ENCODE measurements around the gene PHETA2. TPM values are rescaled to one million over a fixed set of nuclear protein-coding genes. Genes with fewer than 3 reads are reported as not detected.

PHETA2 gene
- total RNA-seq, 2 donors from 2014 or later, result 6.5 to 12.7 TPM

- H3K27me3 ChIP-seq, result no peaks in the 10 kb centered on the region
- H3K9me3 ChIP-seq, result no peaks in the 10 kb centered on the region
- no peak overlapping the region for H3K27ac ChIP-seq
- H3K36me3 ChIP-seq, result no peaks in the 10 kb centered on the region
- no peak for TF ChIP-seq CTCF (IDR thresholded peaks at IDR 0.05)
- no peak for DNase-seq (ENCODE audit: low spot score)
- peaks cover 0 to 55% of the 10 kb centered on the region in 2 donors for H3K4me1 ChIP-seq
- no peak overlapping the region for H3K4me3 ChIP-seq
Observed at GRCh38 chr22:42076764-42077485, 2.9 kb downstream of the PHETA2 start.

- Histone ChIP-seq H3K9me3 (no peaks in the 10 kb centered on the region), H3K4me1 (peaks cover 0 to 56% of the 10 kb centered on the region in 2 donors), H3K4me3 (no peak overlapping the region), H3K27me3 (no peaks in the 10 kb centered on the region), H3K27ac (peak overlapping the region; percentile 98), H3K36me3 (peaks cover 6% of the 10 kb centered on the region)
- DNase-seq (ENCODE audit: low spot score), result no peak
- TF ChIP-seq CTCF (IDR thresholded peaks at IDR 0.05), result no peak
Observed at GRCh38 chr22:42077486-42078125, 3.6 kb downstream of the PHETA2 start.

GRCh38 chr22:42078469-42079318 is 4.6 kb downstream of the PHETA2 start:
- no peak for DNase-seq (ENCODE audit: low spot score)
- H3K4me1 ChIP-seq, result peaks cover 0 to 59% of the 10 kb centered on the region in 2 donors
- peaks cover 16% of the 10 kb centered on the region for H3K36me3 ChIP-seq
- H3K27ac ChIP-seq, result peak overlapping the region; percentile 98
- H3K27me3 ChIP-seq, result no peaks in the 10 kb centered on the region
- no peak for TF ChIP-seq CTCF (IDR thresholded peaks at IDR 0.05)
- H3K9me3 ChIP-seq, result no peaks in the 10 kb centered on the region
- H3K4me3 ChIP-seq, result peak overlapping the region; percentile 63 to 65

- Histone ChIP-seq H3K27me3 (no peaks in the 10 kb centered on the region), H3K4me1 (peaks cover 0 to 53% of the 10 kb centered on the region in 2 donors), H3K9me3 (no peaks in the 10 kb centered on the region), H3K4me3 (peak within 1 kb of the TSS; percentile 63 to 65), H3K36me3 (peaks cover 17% of the 10 kb centered on the region), H3K27ac (peak within 1 kb of the TSS; percentile 98)
- TF ChIP-seq CTCF (IDR thresholded peaks at IDR 0.05), result no peak
- peak; percentile 99 for DNase-seq (ENCODE audit: low spot score)
Observed at GRCh38 chr22:42079319-42080251, 5.5 kb downstream of the PHETA2 start, which contains the start of gene SMDT1. Gene SMDT1 (plus strand): TSS chr22:42079700. CDS start chr22:42079769, 69 bp downstream.

GRCh38 chr22:42080287-42080686 is 6.2 kb downstream of the PHETA2 start:
- Histone ChIP-seq H3K4me3 (peak overlapping the region; percentile 63 to 65), H3K9me3 (no peaks in the 10 kb centered on the region), H3K4me1 (peaks cover 0 to 51% of the 10 kb centered on the region in 2 donors), H3K27me3 (no peaks in the 10 kb centered on the region), H3K27ac (peak overlapping the region; percentile 98), H3K36me3 (peaks cover 24% of the 10 kb centered on the region)
- DNase-seq (ENCODE audit: low spot score), result no peak
- TF ChIP-seq CTCF (IDR thresholded peaks at IDR 0.05), result no peak

Measured in right atrium auricular region (tissue), 2 donors.